ENCODE results near the gene NUP107. TPM values are rescaled to one million over a fixed set of nuclear protein-coding genes. Genes with fewer than 3 reads are reported as not detected.

The NUP107 gene
- total RNA-seq, 2 experiments from 2014 or later, result 142 to 143 TPM

DNA sequence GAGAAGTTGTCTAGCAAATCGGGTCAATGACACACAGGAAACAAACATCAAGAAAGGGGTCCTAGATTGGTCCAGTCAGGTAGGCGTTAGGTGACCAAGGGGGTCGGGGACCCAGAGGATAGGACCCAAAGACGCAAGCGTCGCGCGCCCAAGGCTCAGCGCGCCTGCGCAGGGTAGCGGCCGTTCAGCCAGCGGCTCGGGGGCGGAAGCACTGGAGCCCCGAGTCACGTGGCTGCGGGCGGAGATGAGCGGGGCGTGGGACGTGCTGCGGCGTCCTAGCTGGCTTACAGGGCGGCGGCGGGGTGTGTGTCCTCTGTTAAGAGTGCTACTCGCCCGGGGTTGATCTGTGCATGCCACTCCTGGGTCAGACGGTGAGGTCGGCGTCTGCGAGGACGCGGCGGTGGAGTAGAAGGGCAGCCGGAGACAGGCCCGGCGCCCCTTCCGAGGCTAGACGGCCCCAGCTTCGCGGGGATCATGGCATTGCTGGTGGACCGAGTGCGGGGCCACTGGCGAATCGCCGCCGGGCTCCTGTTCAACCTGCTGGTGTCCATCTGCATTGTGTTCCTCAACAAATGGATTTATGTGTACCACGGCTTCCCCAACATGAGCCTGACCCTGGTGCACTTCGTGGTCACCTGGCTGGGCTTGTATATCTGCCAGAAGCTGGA, 59.3 kb downstream of the NUP107 start, which contains the start of gene SLC35E3:
TSS of gene SLC35E3 (plus strand) at position 273 of the 668 bp plus-strand sequence. CDS start at position 475, 202 bp downstream.
- H3K4me1 Mint-ChIP-seq (ENCODE audit: low read depth), result peaks cover 28% of the 10 kb centered on the region

GRCh38 chr12:68746572-68747180, 59.9 kb downstream of the NUP107 start:
- H3K27ac Mint-ChIP-seq, result peak overlapping the region; percentile 94
- POLR2A ChIA-PET, result interaction anchor here (0.7 to 2.9 kb wide), 4 partner anchors 59 to 103 kb away, joined by 3 to 10 read pairs (median 4); partner anchors contain the start of genes MDM2 and NUP107
- intact Hi-C loops (cut with micrococcal nuclease), result no loop called here
- no peaks in the 10 kb centered on the region for H3K9me3 Mint-ChIP-seq
- peaks cover 7% of the 10 kb centered on the region for H3K36me3 Mint-ChIP-seq (ENCODE audit: low read depth)
- peak overlapping the region; percentile 96 for H3K4me3 Mint-ChIP-seq
- no peaks in the 10 kb centered on the region for H3K27me3 Mint-ChIP-seq
- TF ChIP-seq, protein P1, sequence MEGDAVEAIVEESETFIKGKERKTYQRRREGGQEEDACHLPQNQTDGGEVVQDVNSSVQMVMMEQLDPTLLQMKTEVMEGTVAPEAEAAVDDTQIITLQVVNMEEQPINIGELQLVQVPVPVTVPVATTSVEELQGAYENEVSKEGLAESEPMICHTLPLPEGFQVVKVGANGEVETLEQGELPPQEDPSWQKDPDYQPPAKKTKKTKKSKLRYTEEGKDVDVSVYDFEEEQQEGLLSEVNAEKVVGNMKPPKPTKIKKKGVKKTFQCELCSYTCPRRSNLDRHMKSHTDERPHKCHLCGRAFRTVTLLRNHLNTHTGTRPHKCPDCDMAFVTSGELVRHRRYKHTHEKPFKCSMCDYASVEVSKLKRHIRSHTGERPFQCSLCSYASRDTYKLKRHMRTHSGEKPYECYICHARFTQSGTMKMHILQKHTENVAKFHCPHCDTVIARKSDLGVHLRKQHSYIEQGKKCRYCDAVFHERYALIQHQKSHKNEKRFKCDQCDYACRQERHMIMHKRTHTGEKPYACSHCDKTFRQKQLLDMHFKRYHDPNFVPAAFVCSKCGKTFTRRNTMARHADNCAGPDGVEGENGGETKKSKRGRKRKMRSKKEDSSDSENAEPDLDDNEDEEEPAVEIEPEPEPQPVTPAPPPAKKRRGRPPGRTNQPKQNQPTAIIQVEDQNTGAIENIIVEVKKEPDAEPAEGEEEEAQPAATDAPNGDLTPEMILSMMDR (IDR thresholded peaks at IDR 0.05), result no peak
- peaks cover 28% of the 10 kb centered on the region for H3K4me1 Mint-ChIP-seq (ENCODE audit: low read depth)
- CTCF ChIA-PET, result interaction anchor here (0.8 to 2.6 kb wide), 4 partner anchors 9 to 391 kb away, joined by 3 to 17 read pairs (median 4); partner anchors contain the start of gene MDM2
- ATAC-seq (peak; percentile 40), DNase-seq (peak; percentile 51)

More for the DNA sequence above, 59.3 kb downstream of the NUP107 start, which contains the start of gene SLC35E3:
- peaks cover 7% of the 10 kb centered on the region for H3K36me3 Mint-ChIP-seq (ENCODE audit: low read depth)
- H3K27ac Mint-ChIP-seq, result peak within 1 kb of the TSS; percentile 94
- H3K4me3 Mint-ChIP-seq, result peak within 1 kb of the TSS; percentile 96
- DNase-seq (peak; percentile 96), ATAC-seq (peak; percentile 97)
- no peaks in the 10 kb centered on the region for H3K9me3 Mint-ChIP-seq
- H3K27me3 Mint-ChIP-seq, result no peaks in the 10 kb centered on the region
- intact Hi-C loops (cut with micrococcal nuclease), result no loop called here
- ChIA-PET POLR2A (interaction anchor here (0.7 to 2.9 kb wide), 4 partner anchors 59 to 102 kb away, joined by 3 to 10 read pairs (median 4); partner anchors contain the start of genes MDM2 and NUP107), CTCF (interaction anchor here (0.8 to 2.6 kb wide), 4 partner anchors 10 to 390 kb away, joined by 3 to 17 read pairs (median 4); partner anchors contain the start of gene MDM2)
- TF ChIP-seq, protein P1 (IDR thresholded peaks at IDR 0.05), result no peak

DNA sequence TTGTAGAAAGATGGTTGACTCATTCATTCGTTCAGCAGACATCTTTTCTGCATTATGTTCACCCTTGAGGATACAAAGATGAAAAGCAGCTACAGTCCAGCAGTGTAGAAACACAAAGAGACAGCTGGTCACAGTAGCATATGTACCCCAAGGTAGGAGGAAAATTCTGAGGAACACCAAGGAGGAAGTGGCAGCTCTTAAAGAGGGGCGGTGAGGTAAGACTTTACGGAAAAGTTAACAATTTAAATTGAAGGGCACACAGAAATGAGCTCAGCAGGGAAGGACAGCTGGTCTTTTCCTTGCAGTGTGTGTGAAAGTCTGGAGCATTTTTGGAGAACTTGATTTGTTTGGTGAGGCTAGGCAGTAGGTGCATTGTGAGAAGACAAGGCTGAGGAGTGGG, 62.7 kb downstream of the NUP107 start:
- intact Hi-C loops (cut with micrococcal nuclease), result no loop called here
- H3K36me3 Mint-ChIP-seq (ENCODE audit: low read depth), result peaks cover 11% of the 10 kb centered on the region
- DNase-seq (no peak), ATAC-seq (no peak)
- no peaks in the 10 kb centered on the region for H3K27me3 Mint-ChIP-seq
- TF ChIP-seq, protein P1 (IDR thresholded peaks at IDR 0.05), result no peak
- H3K4me3 Mint-ChIP-seq, result no peak overlapping the region
- no peaks in the 10 kb centered on the region for H3K9me3 Mint-ChIP-seq
- peaks cover 28% of the 10 kb centered on the region for H3K4me1 Mint-ChIP-seq (ENCODE audit: low read depth)
- ChIA-PET CTCF (no interaction called here), POLR2A (no interaction called here)
- no peak overlapping the region for H3K27ac Mint-ChIP-seq

DNA sequence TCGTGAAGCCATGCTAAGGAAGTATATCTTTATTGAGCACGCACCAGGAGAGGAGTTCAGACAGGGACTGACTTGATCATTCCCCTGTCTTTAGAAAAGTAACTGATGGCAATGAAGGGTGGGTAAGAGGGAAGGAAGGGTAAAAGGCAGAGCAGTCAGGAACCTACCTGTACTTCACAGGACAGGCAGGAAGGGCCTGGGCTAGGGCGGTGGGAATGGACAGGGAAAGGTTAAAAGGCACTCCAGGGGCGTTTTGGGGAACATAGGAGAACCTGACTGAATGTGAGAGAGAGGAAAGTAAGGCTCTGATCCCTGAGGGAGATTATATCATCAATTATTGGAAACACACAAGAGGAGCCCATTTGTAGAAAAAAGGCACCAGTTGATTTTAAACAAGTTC, 63.1 kb downstream of the NUP107 start:
- no peak for ATAC-seq
- TF ChIP-seq, protein P1 (IDR thresholded peaks at IDR 0.05), result no peak
- Mint-ChIP-seq H3K27me3 (no peaks in the 10 kb centered on the region), H3K36me3 (ENCODE audit: low read depth) (peaks cover 14% of the 10 kb centered on the region), H3K27ac (no peak overlapping the region), H3K4me3 (no peak overlapping the region), H3K9me3 (no peaks in the 10 kb centered on the region), H3K4me1 (ENCODE audit: low read depth) (peaks cover 28% of the 10 kb centered on the region)
- CTCF ChIA-PET, result no interaction called here
- POLR2A ChIA-PET, result no interaction called here
- intact Hi-C loops (cut with micrococcal nuclease), result no loop called here
- DNase-seq, result no peak

- ATAC-seq, result no peak
- Mint-ChIP-seq H3K27me3 (no peaks in the 10 kb centered on the region), H3K4me3 (no peak overlapping the region), H3K4me1 (ENCODE audit: low read depth) (peaks cover 28% of the 10 kb centered on the region), H3K36me3 (ENCODE audit: low read depth) (peaks cover 18% of the 10 kb centered on the region), H3K9me3 (no peaks in the 10 kb centered on the region), H3K27ac (no peak overlapping the region)
- ChIA-PET POLR2A (no interaction called here), CTCF (no interaction called here)
- no peak for DNase-seq
- TF ChIP-seq, protein P1 (IDR thresholded peaks at IDR 0.05), result no peak
- intact Hi-C loops (cut with micrococcal nuclease), result no loop called here
Measured at GRCh38 chr12:68750506-68750905, 63.7 kb downstream of the NUP107 start.
